Measurements from ENCODE around the gene CD6.

Gene CD6

DNA sequence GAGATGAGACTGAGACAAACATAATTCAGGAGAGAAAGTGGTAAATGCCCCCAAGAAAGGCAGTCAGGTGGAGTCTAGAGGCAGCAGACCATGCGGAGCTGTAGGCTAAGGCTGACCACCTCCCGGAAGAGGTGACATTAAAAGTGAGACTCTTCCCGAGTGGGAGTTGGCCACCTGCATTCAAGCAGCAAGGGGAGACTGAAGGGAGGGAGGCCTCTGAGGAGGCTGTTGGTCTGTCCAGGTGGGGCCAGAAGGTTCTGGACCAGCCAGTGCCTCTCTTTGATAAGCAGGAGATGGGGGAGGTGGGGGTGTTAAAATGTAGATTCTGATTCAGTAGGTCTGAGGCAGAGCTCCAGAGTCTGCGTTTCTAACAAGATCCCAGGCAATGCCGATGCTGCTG, 37.5 kb downstream of the CD6 start:
- H3K4me3 ChIP-seq (replicated peaks; ENCODE audit: insufficient read depth, low read length) = no peak overlapping the region
- TF ChIP-seq, protein P1, sequence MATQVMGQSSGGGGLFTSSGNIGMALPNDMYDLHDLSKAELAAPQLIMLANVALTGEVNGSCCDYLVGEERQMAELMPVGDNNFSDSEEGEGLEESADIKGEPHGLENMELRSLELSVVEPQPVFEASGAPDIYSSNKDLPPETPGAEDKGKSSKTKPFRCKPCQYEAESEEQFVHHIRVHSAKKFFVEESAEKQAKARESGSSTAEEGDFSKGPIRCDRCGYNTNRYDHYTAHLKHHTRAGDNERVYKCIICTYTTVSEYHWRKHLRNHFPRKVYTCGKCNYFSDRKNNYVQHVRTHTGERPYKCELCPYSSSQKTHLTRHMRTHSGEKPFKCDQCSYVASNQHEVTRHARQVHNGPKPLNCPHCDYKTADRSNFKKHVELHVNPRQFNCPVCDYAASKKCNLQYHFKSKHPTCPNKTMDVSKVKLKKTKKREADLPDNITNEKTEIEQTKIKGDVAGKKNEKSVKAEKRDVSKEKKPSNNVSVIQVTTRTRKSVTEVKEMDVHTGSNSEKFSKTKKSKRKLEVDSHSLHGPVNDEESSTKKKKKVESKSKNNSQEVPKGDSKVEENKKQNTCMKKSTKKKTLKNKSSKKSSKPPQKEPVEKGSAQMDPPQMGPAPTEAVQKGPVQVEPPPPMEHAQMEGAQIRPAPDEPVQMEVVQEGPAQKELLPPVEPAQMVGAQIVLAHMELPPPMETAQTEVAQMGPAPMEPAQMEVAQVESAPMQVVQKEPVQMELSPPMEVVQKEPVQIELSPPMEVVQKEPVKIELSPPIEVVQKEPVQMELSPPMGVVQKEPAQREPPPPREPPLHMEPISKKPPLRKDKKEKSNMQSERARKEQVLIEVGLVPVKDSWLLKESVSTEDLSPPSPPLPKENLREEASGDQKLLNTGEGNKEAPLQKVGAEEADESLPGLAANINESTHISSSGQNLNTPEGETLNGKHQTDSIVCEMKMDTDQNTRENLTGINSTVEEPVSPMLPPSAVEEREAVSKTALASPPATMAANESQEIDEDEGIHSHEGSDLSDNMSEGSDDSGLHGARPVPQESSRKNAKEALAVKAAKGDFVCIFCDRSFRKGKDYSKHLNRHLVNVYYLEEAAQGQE (IDR thresholded peaks at IDR 0.05; ENCODE audit: insufficient replicate concordance, low read depth) = no peak
- TF ChIP-seq, protein P2, sequence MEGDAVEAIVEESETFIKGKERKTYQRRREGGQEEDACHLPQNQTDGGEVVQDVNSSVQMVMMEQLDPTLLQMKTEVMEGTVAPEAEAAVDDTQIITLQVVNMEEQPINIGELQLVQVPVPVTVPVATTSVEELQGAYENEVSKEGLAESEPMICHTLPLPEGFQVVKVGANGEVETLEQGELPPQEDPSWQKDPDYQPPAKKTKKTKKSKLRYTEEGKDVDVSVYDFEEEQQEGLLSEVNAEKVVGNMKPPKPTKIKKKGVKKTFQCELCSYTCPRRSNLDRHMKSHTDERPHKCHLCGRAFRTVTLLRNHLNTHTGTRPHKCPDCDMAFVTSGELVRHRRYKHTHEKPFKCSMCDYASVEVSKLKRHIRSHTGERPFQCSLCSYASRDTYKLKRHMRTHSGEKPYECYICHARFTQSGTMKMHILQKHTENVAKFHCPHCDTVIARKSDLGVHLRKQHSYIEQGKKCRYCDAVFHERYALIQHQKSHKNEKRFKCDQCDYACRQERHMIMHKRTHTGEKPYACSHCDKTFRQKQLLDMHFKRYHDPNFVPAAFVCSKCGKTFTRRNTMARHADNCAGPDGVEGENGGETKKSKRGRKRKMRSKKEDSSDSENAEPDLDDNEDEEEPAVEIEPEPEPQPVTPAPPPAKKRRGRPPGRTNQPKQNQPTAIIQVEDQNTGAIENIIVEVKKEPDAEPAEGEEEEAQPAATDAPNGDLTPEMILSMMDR (IDR thresholded peaks at IDR 0.05; ENCODE audit: insufficient read depth, low read length) = no peak
- TF ChIP-seq SPI1 (IDR thresholded peaks at IDR 0.05; ENCODE audit: borderline replicate concordance, low read depth) = no peak
- no peak for DNase-seq (ENCODE audit: low read depth in 1 of 2, low spot score in 1 of 2)
- H3K27ac ChIP-seq (replicated peaks) = no peak overlapping the region
- peaks cover 20% of the 10 kb centered on the region for H3K27me3 ChIP-seq (ENCODE audit: insufficient read depth, poor library complexity, severe bottlenecking)

DNA sequence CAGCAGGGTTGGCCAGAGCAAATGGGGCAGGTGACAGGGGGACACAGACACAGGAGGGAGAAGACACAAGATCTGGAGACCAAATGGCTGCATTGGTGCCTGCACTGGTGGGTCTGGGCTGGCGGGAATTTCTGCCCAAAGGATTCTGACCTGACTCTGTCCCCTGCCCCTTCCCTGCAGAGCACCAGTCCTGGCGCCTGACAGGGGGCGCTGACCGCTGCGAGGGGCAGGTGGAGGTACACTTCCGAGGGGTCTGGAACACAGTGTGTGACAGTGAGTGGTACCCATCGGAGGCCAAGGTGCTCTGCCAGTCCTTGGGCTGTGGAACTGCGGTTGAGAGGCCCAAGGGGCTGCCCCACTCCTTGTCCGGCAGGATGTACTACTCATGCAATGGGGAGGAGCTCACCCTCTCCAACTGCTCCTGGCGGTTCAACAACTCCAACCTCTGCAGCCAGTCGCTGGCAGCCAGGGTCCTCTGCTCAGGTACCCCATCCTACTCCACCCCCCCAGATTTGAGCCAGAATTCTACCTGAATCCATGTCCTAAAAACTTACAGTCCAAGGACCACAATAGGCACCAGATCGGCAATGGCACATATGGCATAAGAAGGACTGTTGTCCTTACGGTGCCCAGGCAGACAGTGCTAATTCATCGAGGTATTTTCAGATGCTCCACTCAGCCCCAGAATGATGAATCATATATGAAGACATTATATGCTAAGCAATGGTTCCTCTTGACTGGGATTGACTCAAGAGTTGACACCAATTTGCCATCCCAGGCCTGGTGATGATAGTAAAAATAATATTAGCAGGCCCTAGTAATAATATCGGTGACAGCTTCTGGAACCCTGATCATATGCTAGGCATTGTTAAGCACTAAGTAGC, 38.2 kb downstream of the CD6 start:
- Histone ChIP-seq H3K27me3 (ENCODE audit: insufficient read depth, poor library complexity, severe bottlenecking) (peaks cover 20% of the 10 kb centered on the region), H3K4me3 (replicated peaks; ENCODE audit: insufficient read depth, low read length) (no peak overlapping the region), H3K27ac (replicated peaks) (no peak overlapping the region)
- TF ChIP-seq, protein P1 (IDR thresholded peaks at IDR 0.05; ENCODE audit: insufficient replicate concordance, low read depth) = no peak
- TF ChIP-seq POLR2AphosphoS5 (IDR thresholded peaks at IDR 0.05; ENCODE audit: low read depth) = no peak
- TF ChIP-seq SPI1 (IDR thresholded peaks at IDR 0.05; ENCODE audit: borderline replicate concordance, low read depth) = no peak
- TF ChIP-seq, protein P2 (IDR thresholded peaks at IDR 0.05; ENCODE audit: insufficient read depth, low read length) = no peak
- no peak for TF ChIP-seq GABPA (IDR thresholded peaks at IDR 0.05; ENCODE audit: low read depth)
- no peak for DNase-seq (ENCODE audit: low read depth in 1 of 2, low spot score in 1 of 2)

DNA sequence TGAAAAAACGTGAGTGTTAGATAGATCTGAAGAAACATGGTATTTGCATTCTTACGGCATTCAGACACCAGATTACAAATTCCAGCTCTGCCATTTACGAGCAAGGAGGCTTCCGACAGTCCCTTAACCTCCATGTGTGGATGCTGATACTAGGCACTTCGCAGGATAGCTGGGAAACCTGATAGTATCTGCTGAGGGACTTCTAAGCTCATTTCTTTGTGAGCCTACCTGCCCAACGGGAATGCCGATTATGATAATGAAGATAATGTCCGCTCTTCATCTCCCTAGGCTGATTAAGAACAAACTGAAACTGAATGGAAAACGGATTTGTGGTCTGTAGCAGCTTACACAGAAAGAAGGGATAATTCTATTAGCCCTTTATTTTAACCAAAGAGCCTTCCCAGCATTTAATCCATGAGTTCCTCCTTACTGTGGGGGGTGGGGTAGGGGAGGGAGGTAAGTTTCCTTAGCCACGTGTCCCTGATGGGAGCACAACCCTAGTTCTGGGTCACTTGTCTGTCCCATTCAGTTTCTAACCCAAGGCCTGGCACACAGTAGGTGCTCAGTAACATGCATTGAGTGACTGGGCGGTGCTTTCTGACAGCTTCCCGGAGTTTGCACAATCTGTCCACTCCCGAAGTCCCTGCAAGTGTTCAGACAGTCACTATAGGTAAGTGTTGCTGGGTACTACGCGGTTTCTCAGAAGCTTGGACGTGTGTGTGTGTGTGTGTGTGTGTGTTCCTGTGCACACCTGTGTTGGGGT, 39.2 kb downstream of the CD6 start:
- TF ChIP-seq, protein P1 (IDR thresholded peaks at IDR 0.05; ENCODE audit: insufficient replicate concordance, low read depth) = no peak
- TF ChIP-seq SPI1 (IDR thresholded peaks at IDR 0.05; ENCODE audit: borderline replicate concordance, low read depth) (no peak), GABPA (IDR thresholded peaks at IDR 0.05; ENCODE audit: low read depth) (no peak), POLR2AphosphoS5 (IDR thresholded peaks at IDR 0.05; ENCODE audit: low read depth) (no peak)
- TF ChIP-seq, protein P2 (IDR thresholded peaks at IDR 0.05; ENCODE audit: insufficient read depth, low read length) = no peak
- DNase-seq (ENCODE audit: low read depth in 1 of 2, low spot score in 1 of 2) = no peak
- peaks cover 20% of the 10 kb centered on the region for H3K27me3 ChIP-seq (ENCODE audit: insufficient read depth, poor library complexity, severe bottlenecking)
- no peak overlapping the region for H3K27ac ChIP-seq (replicated peaks)
- H3K4me3 ChIP-seq (replicated peaks; ENCODE audit: insufficient read depth, low read length) = no peak overlapping the region

All from HL-60 (cell line).